Naive thymus-derived CD4-positive, alpha-beta T cell (primary cell): ENCODE results near the gene STX16. TPM values are rescaled to one million over a fixed set of nuclear protein-coding genes. Genes with fewer than 3 reads are reported as not detected.

Experiments used
- ATAC-seq: fragments of 150-1000 bp; cut with Tn5 transposase; 2 replicates; pipeline ENCODE4 v1.10.0; 2021; ENCODE audit warnings: mild to moderate bottlenecking, moderate library complexity
- CTCF ChIA-PET: fragments of 350-600 bp; sonication (Branson Sonifier 250); formaldehyde crosslinking; loops from one replicate; lab custom pipeline; 2021; ENCODE audit warnings: antibody characterized with exemption; lab: Charles Lee
- POLR2A ChIA-PET: fragments of 350-600 bp; sonication (Branson Sonifier 250); formaldehyde crosslinking; loops from one replicate; lab custom pipeline; 2021; ENCODE audit warnings: antibody characterized with exemption, inconsistent platforms; lab: Charles Lee
- DNase-seq, 9 donors: peaks; one replicate each; pipeline versions ENCODE4 v3.0.0 to v3.0.0-alpha.2; 2020 to 2022; ENCODE audit warnings: mixed read lengths in 1 of 9
- H3K27ac ChIP-seq: one replicate; pipeline ENCODE4 v1.7.0; 2013; ENCODE audit warnings: mild to moderate bottlenecking, low read depth, low read length, moderate library complexity
- H3K27me3 ChIP-seq, 2 donors: one replicate each; pipeline ENCODE4 v1.7.0; 2013; ENCODE audit warnings: low read length in 2 of 2, mild to moderate bottlenecking in 2 of 2, moderate library complexity in 2 of 2; ENCODE audit not compliant: control insufficient read depth in 2 of 2, insufficient read depth in 2 of 2
- H3K36me3 ChIP-seq, 3 experiments: 1 replicate in 2 of 3; 2 replicates in 1 of 3; pipeline ENCODE4 v1.7.0; 2013; ENCODE audit warnings: low read length in 3 of 3, mild to moderate bottlenecking in 3 of 3, moderate library complexity in 1 of 3; ENCODE audit not compliant: insufficient read depth in 3 of 3, control insufficient read depth in 2 of 3
- H3K4me1 ChIP-seq, 2 donors: one replicate each; pipeline ENCODE4 v1.7.0; 2013; ENCODE audit warnings: low read length in 2 of 2, mild to moderate bottlenecking in 2 of 2, moderate library complexity in 1 of 2; ENCODE audit not compliant: control insufficient read depth in 2 of 2, insufficient read depth in 2 of 2
- H3K4me3 ChIP-seq: 2 replicates; pipeline ENCODE4 v1.7.0; 2013; ENCODE audit warnings: mild to moderate bottlenecking, low read length
- H3K9me3 ChIP-seq, 3 experiments: 1 replicate in 2 of 3; 2 replicates in 1 of 3; pipeline ENCODE4 v1.7.0; 2013; ENCODE audit warnings: low read length in 3 of 3; ENCODE audit not compliant: control insufficient read depth in 2 of 3
- H3K27ac Mint-ChIP-seq, 9 donors: one replicate each; pipeline ENCODE4 v1.8.0; 2020 to 2022; ENCODE audit warnings: mixed read lengths in 9 of 9, mild to moderate bottlenecking in 8 of 9, moderate library complexity in 5 of 9, inconsistent platforms in 2 of 9
- H3K27me3 Mint-ChIP-seq, 5 donors: one replicate each; pipeline ENCODE4 v1.8.0; 2021 to 2022; ENCODE audit warnings: mixed read lengths in 5 of 5, mild to moderate bottlenecking in 1 of 5
- H3K36me3 Mint-ChIP-seq, 5 donors: one replicate each; pipeline ENCODE4 v1.8.0; 2020 to 2022; ENCODE audit warnings: mixed read lengths in 5 of 5, mild to moderate bottlenecking in 3 of 5, inconsistent platforms in 1 of 5
- H3K4me1 Mint-ChIP-seq, 7 donors: one replicate each; pipeline ENCODE4 v1.8.0; 2020 to 2022; ENCODE audit warnings: mixed read lengths in 7 of 7, mild to moderate bottlenecking in 3 of 7, inconsistent platforms in 1 of 7
- H3K4me3 Mint-ChIP-seq, 10 donors: one replicate each; pipeline ENCODE4 v1.8.0; 2020 to 2022; ENCODE audit warnings: mild to moderate bottlenecking in 10 of 10, mixed read lengths in 10 of 10, moderate library complexity in 6 of 10, inconsistent platforms in 2 of 10
- H3K9me3 Mint-ChIP-seq, 11 donors: one replicate each; pipeline ENCODE4 v1.8.0; 2020 to 2022; ENCODE audit warnings: mixed read lengths in 11 of 11, mild to moderate bottlenecking in 4 of 11, inconsistent platforms in 1 of 11, moderate library complexity in 1 of 11
- intact Hi-C, 2 donors: fragments of 100-400 bp; cut with micrococcal nuclease; formaldehyde crosslinking; loops; one replicate each; pipeline ENCODE4 v1.15.1; 2023
- polyA plus RNA-seq, 2 donors: library from polyadenylated mRNA; unstranded; fragments of 300-500 nt; fragmentation: Illumina TruSeq; gene quantifications; one replicate each; pipeline ENCODE4 v1.2.3, GENCODE V29; 2021
- total RNA-seq, 6 experiments: library from RNA in 5 of 6; stranded (reverse) in 5 of 6; gene quantifications; 1 replicate in 5 of 6; 2 replicates in 1 of 6; pipeline ENCODE4 v1.2.3 and lab custom pipeline; 2021 to 2026

The STX16 gene
- total and polyA plus RNA-seq, 7 experiments from 2014 or later: 32.0 to 225 (median 185) TPM

- H3K9me3 Mint-ChIP-seq: peaks cover 0 to 1% (median 0%) of the 10 kb centered on the region in 11 donors
- CTCF ChIA-PET: interaction anchor here (0.6 to 1.5 kb wide), 4 partner anchors 15 to 497 kb away, joined by 3 to 4 read pairs (median 3); partner anchors contain the start of genes STX16 and ZNF831
- peaks cover 9 to 45% (median 16%) of the 10 kb centered on the region in 5 donors for H3K36me3 Mint-ChIP-seq
- POLR2A ChIA-PET: interaction anchor here (0.9 to 1.9 kb wide), 3 partner anchors 8 to 15 kb away, joined by 3 to 7 read pairs (median 3); partner anchors contain the start of gene STX16
- no peaks in the 10 kb centered on the region for H3K27me3 ChIP-seq
- H3K27ac Mint-ChIP-seq: peak overlapping the region in 8 of 9 donors; percentile 1 to 75 (median 20)
- peaks cover 0 to 32% (median 11%) of the 10 kb centered on the region in 3 experiments for H3K36me3 ChIP-seq
- peaks cover 5 to 6% of the 10 kb centered on the region in 2 donors for H3K4me1 ChIP-seq
- H3K4me3 ChIP-seq: no peak overlapping the region
- no peak overlapping the region for H3K4me3 Mint-ChIP-seq
- no peaks in the 10 kb centered on the region for H3K9me3 ChIP-seq
- intact Hi-C loops: no loop called here
- H3K4me1 Mint-ChIP-seq: peaks cover 17 to 56% (median 45%) of the 10 kb centered on the region in 7 donors
- DNase-seq (no peak), ATAC-seq (no peak)
- no peak overlapping the region for H3K27ac ChIP-seq
- H3K27me3 Mint-ChIP-seq: no peaks in the 10 kb centered on the region
Observed at GRCh38 chr20:58666702-58667101, 15.6 kb downstream of the STX16 start.

GRCh38 chr20:58667975-58668374 is 16.9 kb downstream of the STX16 start:
- Histone ChIP-seq H3K27ac (peak overlapping the region; percentile 11), H3K4me3 (no peak overlapping the region), H3K4me1 (no peaks in the 10 kb centered on the region), H3K9me3 (no peaks in the 10 kb centered on the region), H3K36me3 (peaks cover 0 to 41% (median 11%) of the 10 kb centered on the region in 3 experiments), H3K27me3 (no peaks in the 10 kb centered on the region)
- Mint-ChIP-seq H3K36me3 (peaks cover 9 to 48% (median 19%) of the 10 kb centered on the region in 5 donors), H3K4me1 (peaks cover 12 to 47% (median 37%) of the 10 kb centered on the region in 7 donors), H3K27ac (peak overlapping the region in 3 of 9 donors; percentile 15 to 34 (median 18)), H3K9me3 (peaks cover 0 to 1% (median 0%) of the 10 kb centered on the region in 11 donors), H3K4me3 (no peak overlapping the region), H3K27me3 (no peaks in the 10 kb centered on the region)
- ChIA-PET POLR2A (interaction anchor here (0.7 to 1.0 kb wide), 2 partner anchors 9 to 17 kb away, joined by 3 read pairs; partner anchors contain the start of gene STX16), CTCF (no interaction called here)
- no peak for ATAC-seq
- intact Hi-C loops: no loop called here
- no peak for DNase-seq

- intact Hi-C loops: no loop called here
- Histone ChIP-seq H3K4me1 (no peaks in the 10 kb centered on the region), H3K9me3 (no peaks in the 10 kb centered on the region), H3K27ac (no peak overlapping the region), H3K36me3 (peaks cover 0 to 51% (median 11%) of the 10 kb centered on the region in 3 experiments), H3K27me3 (no peaks in the 10 kb centered on the region), H3K4me3 (no peak overlapping the region)
- no peak overlapping the region for H3K4me3 Mint-ChIP-seq
- ChIA-PET POLR2A (interaction anchor here (1.1 to 1.3 kb wide), 3 partner anchors 13 to 22 kb away, joined by 3 to 5 read pairs (median 4); partner anchors contain the start of gene STX16), CTCF (no interaction called here)
- peaks cover 9 to 48% (median 23%) of the 10 kb centered on the region in 5 donors for H3K36me3 Mint-ChIP-seq
- H3K4me1 Mint-ChIP-seq: peaks cover 9 to 38% (median 30%) of the 10 kb centered on the region in 7 donors
- ATAC-seq (no peak), DNase-seq (no peak)
- peaks cover 0 to 1% (median 0%) of the 10 kb centered on the region in 11 donors for H3K9me3 Mint-ChIP-seq
- H3K27ac Mint-ChIP-seq: no peak overlapping the region
- no peaks in the 10 kb centered on the region for H3K27me3 Mint-ChIP-seq
Observed at GRCh38 chr20:58668901-58669286, 17.8 kb downstream of the STX16 start.

GRCh38 chr20:58669287-58670006 is 18.4 kb downstream of the STX16 start:
- ATAC-seq: no peak
- POLR2A ChIA-PET: interaction anchor here (1.1 to 1.3 kb wide), 3 partner anchors 13 to 21 kb away, joined by 3 to 5 read pairs (median 4); partner anchors contain the start of gene STX16
- peaks cover 9 to 32% (median 26%) of the 10 kb centered on the region in 7 donors for H3K4me1 Mint-ChIP-seq
- Histone ChIP-seq H3K27me3 (no peaks in the 10 kb centered on the region), H3K4me3 (no peak overlapping the region), H3K9me3 (no peaks in the 10 kb centered on the region), H3K36me3 (peaks cover 2 to 56% (median 11%) of the 10 kb centered on the region in 3 experiments), H3K27ac (no peak overlapping the region), H3K4me1 (no peaks in the 10 kb centered on the region)
- H3K9me3 Mint-ChIP-seq: peaks cover 0 to 1% (median 0%) of the 10 kb centered on the region in 11 donors
- no peak overlapping the region for H3K4me3 Mint-ChIP-seq
- peaks cover 9 to 53% (median 25%) of the 10 kb centered on the region in 5 donors for H3K36me3 Mint-ChIP-seq
- peak overlapping the region in 1 of 9 donors; percentile 33 for H3K27ac Mint-ChIP-seq
- CTCF ChIA-PET: interaction anchor here (0.6 kb wide), 1 partner anchor 35 kb away, joined by 4 read pairs; no protein-coding TSS in a partner anchor
- H3K27me3 Mint-ChIP-seq: no peaks in the 10 kb centered on the region
- intact Hi-C loops: no loop called here
- DNase-seq: no peak

GRCh38 chr20:58670102-58670501 is 19.0 kb downstream of the STX16 start:
- peaks cover 0 to 1% (median 0%) of the 10 kb centered on the region in 11 donors for H3K9me3 Mint-ChIP-seq
- no peak for DNase-seq
- no peaks in the 10 kb centered on the region for H3K27me3 ChIP-seq
- H3K4me1 Mint-ChIP-seq: peaks cover 5 to 26% (median 21%) of the 10 kb centered on the region in 7 donors
- no peak overlapping the region for H3K4me3 ChIP-seq
- no peak overlapping the region for H3K4me3 Mint-ChIP-seq
- peak overlapping the region in 1 of 9 donors; percentile 15 for H3K27ac Mint-ChIP-seq
- H3K36me3 Mint-ChIP-seq: peaks cover 9 to 57% (median 25%) of the 10 kb centered on the region in 5 donors
- no peaks in the 10 kb centered on the region for H3K4me1 ChIP-seq
- POLR2A ChIA-PET: interaction anchor here (0.6 to 1.1 kb wide), 2 partner anchors 15 to 21 kb away, joined by 3 to 5 read pairs; no protein-coding TSS in a partner anchor
- peaks cover 6 to 63% (median 11%) of the 10 kb centered on the region in 3 experiments for H3K36me3 ChIP-seq
- no peak overlapping the region for H3K27ac ChIP-seq
- H3K27me3 Mint-ChIP-seq: no peaks in the 10 kb centered on the region
- intact Hi-C loops: no loop called here
- ATAC-seq: no peak
- no peaks in the 10 kb centered on the region for H3K9me3 ChIP-seq
- CTCF ChIA-PET: no interaction called here

GRCh38 chr20:58670659-58671058 is 19.6 kb downstream of the STX16 start:
- Mint-ChIP-seq H3K27me3 (no peaks in the 10 kb centered on the region), H3K4me1 (peaks cover 3 to 21% (median 18%) of the 10 kb centered on the region in 7 donors), H3K36me3 (peaks cover 14 to 60% (median 27%) of the 10 kb centered on the region in 5 donors), H3K27ac (peak overlapping the region in 1 of 9 donors; percentile 58), H3K4me3 (no peak overlapping the region), H3K9me3 (no peaks in the 10 kb centered on the region)
- ATAC-seq (no peak), DNase-seq (no peak)
- ChIA-PET CTCF (no interaction called here), POLR2A (interaction anchor here (0.6 to 0.9 kb wide), 2 partner anchors 9 to 15 kb away, joined by 3 read pairs; no protein-coding TSS in a partner anchor)
- no peaks in the 10 kb centered on the region for H3K9me3 ChIP-seq
- no peak overlapping the region for H3K4me3 ChIP-seq
- H3K27ac ChIP-seq: no peak overlapping the region
- intact Hi-C loops: no loop called here
- no peaks in the 10 kb centered on the region for H3K27me3 ChIP-seq
- H3K36me3 ChIP-seq: peaks cover 6 to 68% (median 17%) of the 10 kb centered on the region in 3 experiments
- no peaks in the 10 kb centered on the region for H3K4me1 ChIP-seq
